GM15510 (cell line): Measurements from ENCODE around the gene PPFIA1.

ENCODE experiments used
- POLR2A ChIP-seq: IDR thresholded peaks from 3 replicates; pipeline ENCODE4 v1.6.1; 2011; ENCODE audit warnings: borderline replicate concordance; ENCODE audit not compliant: insufficient read length; ENCODE audit errors: extremely low read depth

PPFIA1 gene

DNA sequence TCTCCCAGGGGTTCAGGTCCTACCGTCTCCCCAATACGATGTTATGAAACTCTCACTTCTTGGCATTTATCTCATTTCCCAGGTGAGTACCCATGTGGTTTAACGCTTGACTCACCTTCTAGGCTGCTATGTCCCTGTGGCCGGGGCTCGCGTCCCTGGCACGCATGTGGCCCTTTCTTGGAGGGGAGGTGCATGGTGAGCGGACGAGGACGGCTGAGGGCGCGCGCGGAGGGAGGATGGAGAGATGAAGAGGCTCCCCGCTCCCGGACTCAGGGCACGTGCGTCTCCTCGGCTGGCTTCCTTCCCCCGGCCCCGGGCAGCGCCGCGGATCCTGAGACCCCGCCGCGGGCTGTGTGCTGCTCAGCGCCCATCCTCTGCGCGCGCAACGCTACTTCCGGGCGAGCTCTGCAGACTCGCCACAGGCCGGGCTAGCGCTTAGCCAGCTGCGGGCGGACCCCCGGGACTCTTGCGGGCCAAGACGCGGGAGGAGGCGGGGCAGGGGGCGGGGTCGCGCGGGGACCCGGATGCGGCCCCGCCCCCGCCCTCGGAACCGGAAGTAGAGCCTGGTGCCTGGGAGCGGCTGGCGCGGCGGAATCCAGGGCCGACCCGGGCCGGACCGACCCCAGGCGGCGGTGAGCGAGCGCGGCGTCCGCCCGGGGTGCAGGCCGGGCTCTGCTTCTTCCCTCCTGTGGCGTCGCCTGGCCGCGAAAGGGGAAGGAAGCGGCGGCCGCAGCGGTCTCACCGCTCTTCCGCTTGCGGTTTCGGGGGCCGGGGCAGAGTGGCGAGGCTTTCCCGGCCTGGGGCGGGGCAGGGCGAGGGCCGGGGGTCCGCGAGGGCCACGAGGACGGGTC lies 127.7 kb downstream of the PPFIA1 start, which contains the start of gene CTTN:
TSS of gene CTTN (plus strand) at position 547 of the 851 bp plus-strand sequence. CDS start 8,769 bp downstream, outside the sequence.
- peak; percentile 35 for TF ChIP-seq POLR2A

DNA sequence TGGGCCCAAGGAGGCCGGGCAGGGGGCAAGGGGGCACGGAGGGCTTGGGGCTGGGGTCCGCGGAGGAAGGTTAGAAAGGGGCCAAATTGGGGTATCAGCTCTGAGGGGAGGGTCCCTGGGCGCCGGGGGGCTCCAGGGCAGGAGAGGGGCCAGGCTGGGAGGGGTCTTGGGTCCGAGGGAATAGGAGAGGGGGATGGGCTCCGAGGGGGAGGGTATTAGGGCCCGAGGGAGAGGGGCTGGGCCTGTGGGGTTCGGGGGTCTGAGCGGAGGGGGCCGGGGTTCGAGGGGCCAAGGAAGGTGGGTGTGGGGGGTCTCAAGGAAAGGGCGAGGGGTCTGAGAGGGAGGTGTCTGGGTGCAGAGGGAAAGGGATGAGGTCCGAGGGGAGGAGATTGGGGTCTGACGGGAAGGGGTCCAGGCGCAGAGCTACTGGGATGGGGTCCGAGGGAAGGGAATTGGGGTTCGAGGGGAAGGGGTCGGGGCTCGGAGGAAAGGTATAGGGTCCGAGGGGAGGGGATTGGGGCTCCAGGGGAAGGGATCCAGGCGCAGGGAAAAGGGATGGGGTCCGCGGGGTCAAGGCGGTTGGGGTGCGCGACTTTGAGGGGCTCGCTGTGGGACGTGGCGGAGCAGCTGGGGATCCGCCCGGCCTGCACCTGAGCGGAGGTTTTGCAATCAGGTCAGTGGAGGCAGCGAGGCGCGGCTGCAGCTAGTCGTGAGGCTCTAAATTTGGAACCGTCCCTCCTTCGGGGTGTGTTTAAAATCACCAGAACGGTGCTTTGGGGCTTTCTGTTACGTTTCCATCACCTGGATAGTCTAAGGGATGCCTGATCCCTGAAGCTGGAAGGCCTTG lies 128.6 kb downstream of the PPFIA1 start:
- TF ChIP-seq POLR2A, result no peak

DNA sequence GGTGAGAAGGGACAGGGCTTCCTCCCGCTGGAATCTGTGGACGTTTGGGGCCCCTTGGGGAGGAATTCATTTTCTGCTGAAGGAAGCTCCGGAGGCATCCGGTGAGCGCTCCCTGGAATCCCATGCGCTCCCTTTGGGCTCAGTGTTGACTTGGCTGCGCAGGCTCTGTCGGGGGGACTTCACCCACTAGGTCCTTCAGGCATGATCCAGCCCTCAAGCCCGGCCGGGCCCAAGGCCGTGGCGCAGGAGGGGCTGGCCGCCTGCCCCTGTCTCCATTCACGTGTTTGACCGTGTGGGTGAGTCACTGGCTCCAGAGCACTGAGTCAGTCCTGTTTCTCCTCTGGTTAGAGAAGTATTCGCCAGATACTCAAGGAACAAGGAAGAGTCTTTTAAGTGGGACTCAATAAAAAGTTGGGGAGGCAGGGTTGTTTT lies 129.2 kb downstream of the PPFIA1 start:
- no peak for TF ChIP-seq POLR2A

DNA sequence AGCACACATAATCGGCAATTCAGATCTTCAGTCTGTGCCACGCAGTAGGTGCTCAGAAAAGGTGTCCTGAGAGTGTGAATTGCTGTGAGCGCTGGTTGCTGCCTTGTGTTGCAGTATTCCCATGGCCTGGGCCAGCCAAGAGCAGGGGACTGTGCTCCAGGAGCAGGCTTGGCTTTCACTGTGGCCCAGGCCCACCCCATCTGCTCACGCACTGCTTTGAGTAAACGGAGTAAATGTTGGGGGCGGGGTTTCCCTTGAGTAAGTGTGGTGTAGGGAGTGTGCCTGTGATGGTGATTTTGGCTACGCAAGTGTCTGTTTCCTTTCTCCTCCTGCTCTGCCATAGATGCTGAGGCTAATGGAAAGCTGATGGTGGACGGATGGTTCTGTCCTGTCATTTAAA lies 130.2 kb downstream of the PPFIA1 start:
- no peak for TF ChIP-seq POLR2A

DNA sequence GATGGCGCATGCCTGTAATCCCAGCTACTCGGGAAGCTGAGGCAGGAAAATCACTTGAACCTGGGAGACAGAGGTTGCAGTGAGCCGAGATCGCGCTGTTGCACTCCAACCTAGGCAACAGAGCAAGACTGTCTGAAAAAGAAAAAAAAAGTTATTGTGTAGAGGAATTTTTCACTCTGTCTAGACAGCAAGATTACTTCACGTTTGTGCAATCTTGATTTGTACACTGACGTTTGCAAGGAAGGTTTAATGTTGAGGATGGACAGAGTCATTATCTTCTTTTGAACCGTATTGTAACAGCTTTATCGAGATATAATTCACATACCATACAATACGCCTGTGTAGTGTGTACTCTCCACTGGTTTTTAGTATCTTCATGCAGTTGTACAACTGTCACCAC lies 131.5 kb downstream of the PPFIA1 start:
- no peak for TF ChIP-seq POLR2A

DNA sequence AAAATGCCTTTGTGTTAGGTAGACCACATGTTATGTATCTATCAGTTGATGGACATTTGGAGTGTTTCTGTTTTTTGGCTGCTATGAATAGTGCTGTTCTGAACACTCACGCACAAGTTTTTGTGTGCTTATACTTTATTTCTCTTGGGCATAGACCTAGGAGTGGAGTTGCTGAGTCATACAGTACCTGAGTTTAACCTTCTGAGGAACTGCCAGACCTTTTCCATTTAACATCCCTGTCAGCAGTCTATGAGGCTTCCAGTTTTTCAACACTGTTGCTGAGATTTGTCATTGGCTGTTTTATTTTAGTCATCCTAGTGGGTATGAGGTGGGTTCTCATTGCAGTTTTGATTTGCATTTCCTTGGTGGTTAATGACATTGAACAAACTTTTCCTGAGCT lies 132.2 kb downstream of the PPFIA1 start:
- no peak for TF ChIP-seq POLR2A

DNA sequence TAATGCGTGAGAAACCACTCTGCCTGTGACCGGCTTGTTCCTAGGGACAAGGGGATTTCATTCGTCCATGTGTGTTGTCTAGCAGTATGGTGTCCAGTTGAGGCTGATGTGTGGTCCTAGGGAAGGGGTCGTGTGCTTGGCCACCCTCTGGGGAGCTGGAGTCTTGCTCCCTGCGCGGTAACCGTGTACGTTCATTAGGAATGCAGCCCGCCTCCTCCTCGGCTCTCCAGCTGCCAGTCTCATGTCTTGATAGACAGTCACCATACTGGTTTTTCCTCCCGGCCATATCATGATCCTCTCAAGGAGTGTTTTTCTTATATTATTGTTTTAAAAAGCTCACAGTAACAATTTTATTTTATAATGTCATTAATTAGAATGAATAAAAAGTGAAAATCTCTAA lies 133.8 kb downstream of the PPFIA1 start:
- no peak for TF ChIP-seq POLR2A

DNA sequence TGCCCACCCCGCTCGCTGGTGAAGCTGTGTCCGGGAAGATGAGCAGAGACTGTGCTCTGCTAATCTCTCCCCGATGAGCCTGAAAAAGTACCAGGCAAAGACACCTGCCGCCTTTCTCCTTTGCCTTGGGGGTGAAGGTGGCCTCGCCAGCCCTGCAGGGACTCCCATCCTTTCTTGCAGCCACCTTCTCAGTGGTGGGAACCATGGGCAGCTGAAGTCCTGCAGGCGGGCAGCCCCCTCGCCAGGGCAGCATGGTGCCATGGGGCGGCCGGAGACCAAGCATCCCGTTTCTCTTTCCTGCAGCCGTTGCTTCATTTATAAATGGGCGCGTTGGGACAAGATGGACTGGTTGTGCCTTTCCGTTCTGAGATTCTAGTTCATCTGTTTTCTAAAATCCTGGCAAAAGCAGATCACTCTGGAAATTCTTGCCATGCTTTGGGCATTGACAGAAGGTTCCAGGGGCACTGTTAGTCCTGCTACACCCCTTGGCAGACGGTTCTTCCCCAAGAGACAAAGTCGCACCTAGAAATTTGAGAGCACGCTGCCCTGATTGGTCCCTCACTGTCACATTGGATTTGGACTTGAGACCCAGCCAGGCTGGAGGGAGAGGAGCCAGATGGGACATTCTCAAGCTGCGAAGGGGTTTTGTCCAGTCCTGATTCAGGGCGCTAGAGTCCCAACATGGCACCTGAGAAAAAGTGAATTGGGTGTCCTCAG lies 135.3 kb downstream of the PPFIA1 start:
- TF ChIP-seq POLR2A, result no peak

DNA sequence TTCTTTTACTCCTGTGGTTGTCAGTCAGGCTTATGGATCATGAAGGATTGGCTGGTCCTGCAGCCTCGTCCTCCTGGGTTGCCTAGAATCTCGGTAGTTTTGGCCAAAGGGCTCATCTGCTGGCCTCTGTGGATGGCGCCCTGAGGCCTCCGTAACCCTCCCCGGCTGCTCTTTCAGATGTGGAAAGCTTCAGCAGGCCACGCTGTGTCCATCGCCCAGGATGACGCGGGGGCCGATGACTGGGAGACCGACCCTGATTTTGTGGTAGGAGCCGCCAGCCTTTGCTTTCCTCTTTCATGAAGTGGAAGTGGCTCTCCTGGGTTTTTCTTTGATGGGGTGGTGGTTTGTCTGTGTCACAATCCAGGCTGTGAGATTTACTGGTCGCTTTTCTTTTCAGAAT lies 136.6 kb downstream of the PPFIA1 start:
- no peak for TF ChIP-seq POLR2A

DNA sequence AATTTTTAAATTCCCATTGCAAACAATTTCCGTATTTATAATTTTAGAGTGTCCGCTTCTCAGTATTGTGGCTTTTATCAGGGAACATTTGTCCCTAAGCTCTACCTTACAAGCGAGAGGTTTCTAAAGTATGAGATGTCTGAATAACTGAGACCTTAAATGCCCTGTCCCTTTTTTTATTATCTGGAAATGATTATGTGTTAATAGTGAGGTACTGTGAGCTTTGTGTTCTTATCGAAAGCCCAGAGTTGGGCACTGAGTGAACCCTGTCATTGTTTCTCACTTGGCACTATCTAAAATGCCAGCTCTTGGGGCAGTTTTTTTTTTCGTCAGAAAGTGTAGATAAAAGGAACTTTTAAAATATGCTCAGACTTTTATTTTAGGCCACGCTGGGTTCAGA lies 137.3 kb downstream of the PPFIA1 start:
- TF ChIP-seq POLR2A, result no peak

DNA sequence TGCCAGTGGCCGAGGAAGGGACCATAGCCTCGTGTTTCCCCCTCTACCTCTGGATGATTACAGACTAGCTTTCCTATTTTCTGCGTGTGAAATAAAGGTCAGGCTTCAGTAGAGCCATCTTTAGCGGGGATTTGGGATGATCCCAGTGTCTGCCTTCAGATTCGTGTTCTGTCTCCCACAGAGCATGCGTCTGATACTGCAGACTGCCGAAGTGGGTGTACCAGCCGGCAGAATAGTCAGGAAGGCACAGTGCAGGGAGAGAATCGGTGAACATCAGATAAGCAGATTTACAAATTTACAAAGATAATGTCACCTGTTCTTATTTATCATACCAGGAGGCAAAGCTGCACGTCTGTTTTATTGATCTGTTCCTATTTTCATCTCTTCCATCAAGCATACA lies 138.9 kb downstream of the PPFIA1 start:
- TF ChIP-seq POLR2A, result no peak

DNA sequence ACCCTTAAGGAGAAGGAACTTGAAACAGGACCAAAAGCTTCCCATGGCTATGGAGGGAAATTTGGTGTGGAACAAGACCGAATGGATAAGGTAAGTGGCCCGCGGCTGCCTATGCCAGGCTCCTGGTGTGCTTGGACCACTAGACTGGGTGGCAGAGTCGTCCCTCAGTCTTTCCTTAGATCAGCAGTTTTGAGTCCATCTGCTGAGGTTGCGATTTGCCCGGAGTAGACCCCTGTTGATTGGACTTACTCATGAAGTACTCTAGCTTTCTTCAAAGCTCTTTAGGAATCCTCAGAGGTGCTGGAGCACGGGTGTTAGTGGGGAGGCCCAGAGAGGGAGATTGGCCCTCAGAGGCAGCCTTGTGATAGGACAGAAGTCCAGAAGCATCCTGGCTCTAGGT lies 139.4 kb downstream of the PPFIA1 start:
- no peak for TF ChIP-seq POLR2A

DNA sequence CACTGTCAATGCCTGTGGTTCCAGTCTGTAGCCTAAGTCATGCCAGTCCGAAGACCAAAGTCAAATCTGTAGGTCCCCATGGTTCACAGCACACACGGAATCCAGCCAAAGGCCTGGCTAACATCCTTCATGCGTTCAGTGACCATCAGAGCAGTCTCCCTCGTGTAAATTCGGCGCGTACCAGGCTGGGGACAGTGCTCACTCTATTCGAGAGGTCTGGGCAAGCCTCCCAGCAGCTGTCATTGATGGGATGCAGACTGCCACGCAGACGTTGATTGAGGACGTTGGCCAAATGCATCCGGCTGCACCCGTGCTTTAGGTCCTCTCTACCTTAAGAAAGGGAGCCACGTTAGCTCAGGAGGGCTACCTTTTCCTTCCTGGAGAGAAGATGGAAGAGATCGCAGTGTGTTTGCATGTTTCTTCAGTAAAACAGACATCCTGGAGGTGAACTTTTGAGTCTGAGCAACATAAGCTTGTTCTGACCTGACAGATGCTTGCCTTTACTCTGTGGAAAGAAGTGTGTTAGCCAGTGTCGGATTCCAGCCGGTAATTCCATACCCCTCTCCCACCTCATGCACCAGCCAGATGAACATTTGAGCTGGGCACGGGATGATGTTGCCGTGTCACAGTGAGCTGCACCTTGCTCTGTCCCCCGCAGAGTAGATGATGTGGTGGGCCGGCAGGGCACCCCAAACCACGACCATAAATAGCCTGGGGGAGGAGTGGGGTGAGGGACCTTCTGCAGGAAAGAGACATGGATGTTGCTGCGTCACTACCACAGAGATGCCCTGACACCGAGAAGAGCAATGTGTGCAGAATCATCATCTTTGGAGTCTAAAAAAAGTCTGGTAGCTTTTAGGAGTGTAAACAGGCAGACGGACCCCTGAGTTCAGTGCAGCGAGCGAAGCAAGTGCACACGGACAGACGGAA lies 140.1 kb downstream of the PPFIA1 start:
- TF ChIP-seq POLR2A, result no peak

DNA sequence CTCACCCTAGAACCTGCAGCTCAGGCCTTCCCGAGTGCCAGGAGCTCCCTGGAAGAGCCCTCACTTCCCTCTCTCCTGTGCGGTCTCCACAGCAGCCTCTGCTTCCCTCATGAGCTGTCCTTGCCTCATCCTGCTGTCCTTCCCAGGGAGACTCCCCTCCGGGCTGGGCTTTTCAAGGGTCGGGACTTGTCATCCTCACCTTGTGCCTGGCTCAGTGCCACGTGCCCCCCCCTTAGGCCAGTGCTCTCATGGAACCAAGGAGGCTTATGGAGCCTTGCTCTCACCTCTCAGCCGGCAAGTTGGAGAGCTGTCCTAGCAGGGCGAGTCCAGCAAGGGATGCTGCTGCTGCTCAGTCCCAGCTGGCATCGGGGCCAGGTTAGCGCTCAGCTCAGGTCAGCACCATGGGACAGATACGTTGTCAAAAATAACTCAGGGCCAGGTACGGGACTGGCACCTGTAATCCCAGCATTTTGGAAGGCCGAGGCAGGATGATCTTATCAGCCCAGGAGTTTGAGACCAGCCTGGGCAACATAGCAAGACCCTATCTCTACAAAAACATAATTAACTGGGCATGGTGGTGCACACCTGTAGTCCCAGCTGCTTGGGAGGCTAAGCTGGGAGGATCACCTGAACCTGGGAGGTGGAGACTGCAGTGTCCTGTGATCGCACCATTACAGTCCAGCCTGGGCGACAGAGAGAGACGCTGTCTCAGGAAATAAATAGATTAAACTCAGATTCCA lies 141.4 kb downstream of the PPFIA1 start:
- no peak for TF ChIP-seq POLR2A

DNA sequence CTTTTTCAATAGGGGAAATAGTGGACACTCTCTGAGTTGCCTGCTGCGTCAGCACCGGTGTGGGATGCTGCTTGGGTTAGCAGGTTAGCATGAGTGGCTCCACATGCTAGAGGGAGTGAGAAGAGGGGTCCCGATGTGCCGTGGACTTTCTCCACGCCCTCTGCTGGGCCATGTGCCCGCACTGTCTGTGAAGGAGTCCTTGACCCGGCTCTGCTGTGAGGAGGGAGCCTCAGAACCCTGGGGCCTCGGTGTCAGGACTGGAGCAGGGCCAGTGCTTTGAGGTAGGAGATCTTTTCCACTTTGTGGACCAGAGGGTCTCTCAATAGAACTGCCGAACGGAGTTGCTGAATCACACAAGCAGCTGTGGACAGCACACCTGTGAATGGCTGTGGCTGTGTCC lies 142.7 kb downstream of the PPFIA1 start:
- no peak for TF ChIP-seq POLR2A
